SW480 (cell line): Measurements from ENCODE around the gene KDELR3.

Experiments
- DNase-seq: peaks from one replicate; pipeline ENCODE4 v3.0.0-alpha.2; 2016; ENCODE audit warnings: low spot score

The KDELR3 gene

DNA sequence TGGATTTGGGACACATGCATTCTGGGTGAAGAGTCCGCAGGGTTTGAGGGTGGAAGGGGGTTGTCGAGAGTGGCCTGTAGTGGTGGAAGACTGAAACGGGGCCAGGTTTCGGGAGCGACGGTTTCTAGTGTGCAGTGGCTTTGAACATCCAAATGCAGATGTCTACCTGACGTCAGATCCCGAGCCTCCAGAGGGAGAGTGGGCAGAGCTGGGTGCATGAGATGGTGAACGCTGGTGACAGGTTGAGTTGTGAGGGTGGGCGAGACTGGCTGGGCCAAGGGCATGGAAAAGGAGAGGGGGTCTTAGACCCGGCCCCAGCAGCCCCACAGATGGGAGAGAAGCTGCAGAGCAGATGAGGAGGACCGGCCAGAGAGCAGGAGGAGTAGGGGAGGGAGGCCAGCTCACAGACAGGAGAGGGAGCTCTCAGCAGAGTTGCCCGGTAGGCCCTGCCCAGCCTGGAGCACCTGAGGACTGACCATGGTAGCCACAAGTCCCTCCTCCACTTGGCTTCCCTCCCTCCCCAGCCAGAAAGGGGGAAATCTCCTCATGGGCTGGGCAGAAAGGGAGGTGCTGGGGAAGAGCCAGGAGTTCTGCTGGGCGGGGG lies 27.0 kb upstream of the KDELR3 start:
- DNase-seq = no peak

DNA sequence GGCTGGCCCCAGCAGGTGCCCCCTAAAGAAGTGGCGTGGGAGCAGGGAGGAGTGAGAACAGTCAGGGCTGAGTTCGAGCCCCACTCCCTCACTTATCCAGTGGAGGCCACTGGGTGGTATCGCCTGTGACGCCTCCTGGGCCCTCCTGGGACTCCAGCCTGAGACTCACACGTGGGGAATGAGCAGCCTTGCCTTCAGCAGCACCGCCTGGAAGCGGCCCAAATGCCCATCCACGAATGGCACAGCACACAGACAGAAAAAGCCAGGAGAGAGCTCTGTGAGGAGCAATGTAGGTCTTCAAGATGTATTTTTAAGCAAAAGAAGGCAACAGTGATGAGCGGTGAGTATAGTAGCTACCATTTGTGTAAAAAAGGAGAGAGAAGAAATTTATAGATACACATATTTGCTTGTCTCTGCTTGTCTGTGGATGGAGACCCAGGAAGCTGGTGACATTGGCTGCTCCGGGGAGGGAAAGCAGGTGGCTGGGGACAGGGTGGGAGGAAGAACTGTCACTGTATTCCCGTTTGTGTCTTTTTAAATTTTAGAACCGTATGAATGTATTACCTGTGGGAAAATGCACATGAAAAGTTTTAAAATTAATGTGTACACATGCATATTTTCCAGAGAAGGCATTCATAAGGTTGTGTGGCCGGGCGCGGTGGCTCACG lies 26.1 kb upstream of the KDELR3 start:
- DNase-seq = no peak

DNA sequence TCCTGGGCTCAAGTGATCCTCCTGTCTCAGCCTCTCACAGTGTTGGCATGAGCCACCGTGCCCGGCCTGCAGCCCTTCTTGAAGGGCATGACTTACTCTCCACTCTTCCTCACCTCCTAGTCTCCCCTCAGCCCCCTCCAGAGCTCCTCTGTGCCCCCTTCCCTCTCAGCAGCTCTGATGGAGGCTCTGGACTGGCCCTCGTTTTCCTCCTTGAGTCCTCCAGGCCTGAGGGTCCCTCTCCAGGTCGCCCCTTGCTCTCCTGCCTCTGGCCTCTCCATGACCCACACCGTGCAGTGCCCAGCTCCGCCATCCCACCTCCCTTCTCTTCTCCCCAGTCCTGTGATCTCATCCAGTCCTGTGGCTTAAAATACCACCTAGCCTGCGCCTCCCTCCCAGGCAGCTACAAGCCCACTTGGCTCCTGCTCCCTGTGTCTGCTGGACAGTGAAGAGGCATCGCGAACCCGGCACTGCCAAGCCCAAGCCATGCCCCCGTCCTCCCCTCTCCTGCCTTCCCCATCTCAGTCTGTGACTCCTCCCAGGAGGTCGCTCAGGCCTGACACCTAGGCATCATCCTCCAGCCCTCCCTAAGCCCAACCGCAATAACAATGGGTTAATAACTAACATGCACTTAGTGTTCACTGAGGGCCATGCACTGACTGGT lies 24.8 kb upstream of the KDELR3 start:
- no peak for DNase-seq

DNA sequence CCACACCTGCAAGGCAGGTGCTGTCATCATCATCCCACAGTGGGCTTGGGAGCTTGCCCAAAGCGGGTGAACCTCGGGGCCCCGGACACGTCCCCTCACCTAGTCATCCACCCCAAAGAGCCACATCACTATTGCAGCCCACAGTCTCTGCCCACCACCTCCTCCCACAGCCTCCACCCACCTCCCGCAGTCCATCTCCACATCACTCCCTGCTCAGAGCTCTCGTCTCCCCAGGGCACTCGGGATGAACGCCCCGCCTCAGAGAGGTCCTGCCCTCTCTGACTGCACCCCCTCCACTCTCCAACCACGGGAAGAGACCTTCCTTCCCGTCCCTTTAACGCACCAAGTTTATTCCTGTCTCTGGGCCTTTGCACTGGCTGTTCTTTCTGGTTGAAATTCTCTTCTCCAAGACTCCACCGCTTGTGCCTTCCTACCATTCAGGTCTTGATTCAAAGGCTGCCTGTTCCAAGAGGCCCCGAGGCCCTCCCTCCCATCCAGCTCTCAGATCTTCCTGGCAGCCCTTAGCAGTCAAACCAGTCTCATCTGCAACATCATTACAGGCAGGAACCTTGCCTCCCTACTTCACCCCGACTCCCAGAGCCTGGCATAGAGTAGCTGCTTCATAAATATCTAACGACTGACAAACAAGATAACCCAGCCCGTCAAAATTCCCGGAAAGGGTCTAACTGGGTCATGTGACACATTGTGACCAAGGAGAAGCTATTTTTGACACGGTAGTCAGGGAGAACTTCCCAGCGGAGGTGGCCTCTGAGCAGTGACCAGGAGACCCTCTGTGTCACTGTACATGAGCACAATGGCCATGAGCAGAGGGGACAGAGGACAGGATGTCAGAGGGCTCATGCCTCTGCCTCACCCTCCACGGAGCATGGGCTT lies 24.0 kb upstream of the KDELR3 start:
- DNase-seq = no peak

DNA sequence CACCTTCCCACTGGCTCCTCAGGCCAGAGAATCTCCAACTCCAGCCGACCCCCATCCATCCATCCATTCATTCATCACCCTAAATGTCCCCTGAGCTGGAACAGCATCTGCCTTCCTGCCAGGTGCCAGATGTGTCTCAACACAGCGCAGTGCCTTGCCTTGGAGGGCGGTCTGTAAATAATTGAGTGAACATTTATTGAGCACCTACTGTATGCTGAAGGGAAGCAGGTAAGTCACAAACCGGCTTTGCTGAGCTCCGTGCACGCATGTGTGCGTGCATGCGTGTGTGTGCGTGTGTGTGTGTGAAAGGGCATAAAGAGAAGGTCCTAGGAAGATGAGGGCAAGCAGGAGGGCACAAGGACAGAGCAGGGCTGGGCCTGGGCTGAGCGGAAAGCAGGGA lies 23.1 kb upstream of the KDELR3 start:
- DNase-seq = no peak

DNA sequence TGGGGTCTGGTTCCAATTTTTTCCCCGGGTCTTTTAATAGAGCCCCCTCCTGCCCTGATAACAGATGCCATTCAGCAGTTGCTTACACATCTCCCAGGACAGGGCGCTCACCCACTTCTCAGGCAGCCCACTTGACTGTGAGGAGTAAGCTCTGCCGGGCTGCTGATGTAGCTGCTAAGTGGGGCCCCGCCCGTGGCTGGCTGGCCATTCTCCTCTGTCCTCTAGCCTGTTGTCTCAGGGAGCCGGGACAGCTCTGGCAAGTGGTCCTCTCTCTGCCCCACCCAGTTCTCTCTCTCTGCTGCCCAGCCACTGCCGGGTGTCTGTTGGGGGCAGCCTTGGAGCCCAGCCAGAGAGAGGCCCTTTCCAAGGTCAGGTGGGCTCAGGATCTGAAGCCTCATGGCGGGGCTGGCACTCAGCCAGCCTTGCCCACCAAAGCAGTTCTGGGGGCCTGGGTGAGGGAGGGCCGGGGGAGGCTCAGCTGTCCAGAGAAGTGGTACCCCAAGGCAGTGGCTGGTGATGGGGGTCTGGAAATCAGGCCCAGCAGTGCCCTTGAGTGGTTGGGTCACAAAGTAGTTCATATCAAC lies 21.8 kb upstream of the KDELR3 start:
- no peak for DNase-seq

DNA sequence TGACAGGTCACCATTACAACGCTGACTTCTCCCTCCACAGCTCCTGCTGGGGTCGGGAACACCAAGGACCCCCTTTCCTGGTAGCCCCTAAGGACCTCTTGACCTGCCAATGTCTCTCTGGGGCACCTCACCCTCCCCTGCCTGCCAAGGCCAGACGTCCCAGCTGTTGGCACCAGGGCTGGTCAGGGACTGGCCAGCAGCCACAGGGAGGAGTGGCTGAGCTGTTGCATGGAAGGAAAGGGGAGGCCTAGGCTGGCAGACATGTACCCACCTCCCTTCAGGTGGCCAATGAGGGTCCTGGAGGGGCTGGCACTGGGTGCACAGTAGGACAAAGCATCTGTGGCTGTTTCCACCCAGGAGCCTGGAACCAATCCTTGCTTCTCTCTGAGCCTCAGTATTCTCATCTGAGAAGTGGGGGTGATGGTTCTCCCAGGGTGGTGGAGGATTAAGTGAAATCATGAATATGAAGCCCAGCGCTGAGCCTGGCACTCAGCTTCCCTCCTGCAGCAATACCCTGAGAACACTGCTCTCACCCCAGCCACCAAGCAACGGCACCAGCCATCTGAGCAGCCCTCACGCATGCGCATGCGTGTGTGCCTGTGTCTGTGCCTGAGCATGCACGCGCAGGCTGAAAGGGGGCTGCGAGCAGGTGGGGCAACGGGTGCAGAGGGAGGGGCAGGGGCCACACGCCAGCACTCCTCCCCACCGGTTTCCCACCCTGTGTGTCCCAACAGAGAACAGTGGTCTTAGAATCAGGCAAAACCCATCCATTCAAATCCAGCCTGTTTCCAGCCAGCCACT lies 18.8 kb upstream of the KDELR3 start:
- DNase-seq = no peak

DNA sequence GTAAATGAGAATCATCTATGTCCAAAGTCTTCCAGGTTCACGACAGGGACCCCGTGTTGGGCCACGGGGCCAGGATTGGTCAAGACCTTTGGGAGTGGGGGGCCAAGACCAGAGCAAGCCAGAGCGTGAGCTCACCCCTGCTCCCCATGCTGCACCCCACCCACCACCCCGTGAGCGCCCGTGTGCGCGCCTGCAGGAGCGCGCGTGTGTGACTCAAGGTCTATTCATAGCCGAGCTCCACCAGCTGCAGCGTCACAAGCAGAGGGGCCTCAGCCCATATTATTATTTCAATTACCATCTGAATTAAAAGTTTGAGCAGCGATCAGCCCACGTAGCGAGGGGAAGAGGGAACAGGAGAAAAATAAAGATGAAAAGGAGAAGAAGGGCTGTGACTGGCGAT lies 18.1 kb upstream of the KDELR3 start:
- DNase-seq = no peak

DNA sequence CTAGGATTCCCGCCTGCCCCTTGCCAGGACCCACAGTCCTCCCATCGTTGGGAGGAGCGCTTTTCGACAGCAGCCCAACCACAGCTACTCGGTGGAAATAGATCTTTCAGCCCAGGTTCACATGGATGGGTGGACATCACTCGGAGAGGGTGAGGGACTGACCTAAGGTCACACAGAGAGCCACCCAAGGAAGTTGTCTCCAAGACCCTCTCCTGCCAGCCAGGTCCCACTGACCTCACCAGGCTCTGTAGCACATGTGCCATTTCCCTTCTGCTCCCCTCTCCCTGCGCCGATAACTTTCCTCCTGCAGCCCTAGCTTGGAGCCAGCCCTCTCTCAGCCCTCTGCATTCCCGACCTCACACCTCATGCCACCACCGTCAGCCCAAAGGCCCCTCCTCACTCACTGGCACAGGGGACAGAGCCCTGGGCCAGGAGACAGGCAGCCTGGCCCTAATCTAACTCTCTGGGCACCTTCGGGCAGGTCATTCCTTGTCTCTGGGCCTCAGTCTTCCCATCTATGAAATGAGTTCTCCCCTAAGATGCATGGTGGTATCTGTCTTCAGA lies 17.6 kb upstream of the KDELR3 start:
- DNase-seq = no peak

DNA sequence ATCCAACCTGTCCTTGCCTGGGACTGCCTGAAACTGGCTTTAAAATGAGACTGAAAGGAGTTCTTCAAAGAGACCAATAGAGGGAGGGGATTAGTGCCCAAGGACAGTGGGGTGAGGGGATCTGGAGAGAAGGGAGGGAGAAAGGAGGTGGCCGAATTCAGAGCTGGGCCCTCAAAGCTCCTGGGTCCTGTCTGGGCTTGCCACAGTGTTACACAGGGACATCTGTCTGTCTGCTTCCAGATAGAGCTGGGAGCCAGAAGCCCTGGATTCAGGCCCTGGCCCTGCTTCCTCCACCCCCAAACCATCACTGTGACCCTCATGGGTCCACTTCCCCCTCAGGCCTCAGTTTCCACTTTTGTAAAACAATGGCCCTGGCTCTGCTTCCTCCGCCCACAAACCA lies 16.5 kb upstream of the KDELR3 start:
- DNase-seq = no peak

DNA sequence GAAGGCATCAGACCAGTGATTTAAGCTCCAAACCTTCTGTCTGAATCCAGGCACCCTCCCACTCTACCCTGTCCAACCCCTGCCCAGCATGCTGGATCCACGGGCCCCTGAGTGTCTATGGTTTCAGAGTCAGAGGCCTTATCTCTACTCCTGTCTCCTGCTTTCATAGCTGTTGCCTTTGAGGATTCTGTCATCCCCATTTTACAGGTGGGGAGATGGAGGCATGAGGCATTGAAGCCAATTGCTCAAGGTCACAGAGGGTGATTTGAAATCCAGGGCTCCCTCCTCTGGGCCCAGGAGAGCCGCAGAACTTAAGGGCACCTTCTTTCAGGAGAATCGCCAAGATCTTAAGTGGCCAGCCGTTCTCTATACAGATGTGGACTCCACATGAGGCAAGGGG lies 16.0 kb upstream of the KDELR3 start:
- DNase-seq = no peak

DNA sequence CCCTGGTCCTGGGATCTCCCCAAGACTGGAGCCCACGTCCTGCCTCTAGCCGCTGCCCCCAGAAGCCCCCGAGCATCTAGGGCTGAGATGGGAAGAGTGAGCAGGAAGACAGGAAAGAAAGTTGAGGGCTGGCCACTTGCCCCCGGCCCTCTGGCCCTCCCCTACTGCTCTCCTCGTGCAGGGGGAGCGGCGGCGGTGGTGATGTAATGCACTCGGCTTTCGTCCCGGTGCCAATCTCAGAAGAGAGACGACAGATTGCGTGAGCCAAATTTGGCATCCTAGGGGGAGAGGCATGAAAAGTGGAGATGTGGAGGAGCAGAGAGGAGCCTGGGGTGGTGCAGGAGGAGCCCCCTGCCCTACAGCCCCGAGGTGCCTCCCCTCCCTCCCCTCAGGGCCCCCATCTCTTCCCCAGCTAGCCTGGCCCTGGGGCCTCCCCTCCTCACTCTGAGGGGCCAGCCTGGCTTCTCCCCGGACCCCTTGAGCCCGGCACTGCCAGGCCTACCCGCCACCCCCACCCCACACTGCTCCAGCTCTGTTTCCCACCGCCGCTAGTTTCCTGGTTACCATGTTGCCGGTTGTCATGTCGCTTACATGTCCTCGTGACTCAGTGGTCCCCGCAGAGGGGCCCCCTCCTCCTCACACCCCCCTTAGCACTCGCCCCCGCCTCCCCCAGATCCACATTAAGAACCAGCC lies 15.4 kb upstream of the KDELR3 start:
- no peak for DNase-seq

DNA sequence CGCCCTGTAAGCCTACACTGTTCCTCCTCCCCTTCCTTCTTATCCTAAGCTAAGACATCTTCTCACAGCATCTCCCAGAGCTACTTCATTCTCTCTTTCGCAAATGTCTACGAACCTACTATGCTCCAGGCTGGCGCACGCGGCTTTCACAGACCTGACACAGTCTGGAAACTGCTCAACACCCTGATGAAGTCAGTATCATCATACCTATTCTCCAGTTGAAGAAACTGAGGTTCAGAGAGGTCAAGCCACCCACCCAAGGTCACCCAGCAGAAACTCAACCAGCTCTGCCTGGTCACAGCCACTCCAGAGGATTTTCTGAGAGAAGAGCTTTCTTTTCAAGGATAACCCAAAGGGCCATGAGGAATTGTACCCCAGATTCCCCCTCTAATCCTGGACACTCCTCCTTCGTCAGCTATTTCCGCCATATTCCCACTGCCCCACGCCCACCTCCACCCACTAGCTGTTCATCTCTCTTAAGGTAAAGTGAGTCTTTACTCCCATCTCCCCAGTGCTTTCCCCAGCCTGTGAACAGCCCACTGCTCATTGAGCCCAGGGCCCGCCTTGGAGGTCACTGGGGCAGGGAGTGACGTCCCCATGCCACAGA lies 14.7 kb upstream of the KDELR3 start:
- no peak for DNase-seq

DNA sequence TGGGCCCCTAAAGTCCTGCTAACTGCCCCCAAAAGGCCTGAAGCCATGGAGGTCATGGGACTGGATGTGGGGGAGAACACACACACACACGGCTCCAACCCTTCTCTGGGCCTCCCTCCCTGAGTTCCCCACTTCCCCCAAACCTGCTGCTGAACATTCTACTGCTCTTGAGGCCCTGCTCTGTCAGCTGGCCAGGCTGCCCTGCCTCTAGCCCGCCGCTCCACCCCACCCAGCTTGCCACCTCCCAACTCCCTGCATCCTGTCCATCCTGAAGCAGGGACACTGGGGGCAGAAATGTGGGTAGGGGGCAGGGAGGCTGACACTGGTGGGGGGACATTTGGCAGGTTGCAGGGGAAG lies 13.9 kb upstream of the KDELR3 start:
- DNase-seq = no peak

DNA sequence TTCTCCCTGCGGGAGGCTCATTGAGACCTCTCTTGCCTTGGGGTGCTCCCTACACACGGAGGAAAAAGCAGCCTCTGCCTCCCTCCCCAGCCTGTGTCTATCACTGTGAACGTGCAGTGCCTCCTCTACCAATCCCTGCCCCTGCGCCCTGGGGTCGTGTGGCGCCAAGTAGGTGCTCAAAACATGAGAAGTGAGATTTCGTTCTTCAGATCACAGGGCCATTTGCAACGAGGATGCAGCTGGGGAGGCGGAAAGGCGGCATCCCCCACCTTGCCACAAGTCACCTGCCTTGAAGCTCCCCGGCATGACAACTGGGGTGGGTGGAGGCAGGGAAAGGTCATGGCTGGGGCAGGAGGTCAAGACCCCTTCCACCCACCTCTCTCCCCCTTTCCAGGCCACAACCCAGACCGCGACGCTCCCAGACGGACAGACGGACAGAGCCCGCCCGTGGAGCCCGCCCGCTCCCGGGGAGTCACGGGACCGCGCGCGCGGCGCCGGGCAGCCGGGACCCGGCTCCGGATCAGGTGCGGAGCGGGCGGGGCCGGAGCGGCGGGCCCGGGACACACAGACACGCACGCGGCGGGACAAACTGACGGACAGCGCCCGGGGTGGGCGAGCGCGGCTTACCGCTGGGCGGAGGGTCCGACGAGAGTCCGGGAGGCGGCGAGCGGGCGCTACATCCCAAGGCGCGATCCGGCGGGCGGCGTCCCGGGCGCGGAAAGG lies 13.4 kb upstream of the KDELR3 start:
- no peak for DNase-seq

DNA sequence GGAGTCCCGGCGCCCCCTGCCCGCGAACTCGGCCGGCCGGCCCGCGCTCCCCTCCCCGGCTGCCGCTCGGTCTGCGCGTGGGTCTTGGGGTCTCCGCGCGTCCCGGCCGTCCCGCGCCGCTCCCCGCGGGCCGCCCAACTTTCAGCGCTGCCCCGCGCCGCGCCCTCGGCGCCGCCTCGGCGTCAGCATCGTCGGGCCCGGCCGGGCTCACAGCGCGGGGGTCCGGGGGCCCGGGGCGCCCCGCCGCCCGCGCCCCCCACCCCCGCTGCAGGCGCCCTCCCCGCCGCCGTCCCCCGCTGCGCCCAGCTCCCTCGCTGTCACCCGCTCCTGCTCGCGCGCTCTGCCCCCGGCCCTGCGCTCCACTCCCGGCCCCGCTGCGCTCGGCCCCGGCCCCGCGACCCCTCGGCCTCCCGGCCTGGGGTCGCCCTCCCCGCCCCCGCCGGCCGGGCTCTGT lies 12.8 kb upstream of the KDELR3 start, which contains the start of gene KCNJ4:
Gene KCNJ4, minus strand, starts transcription at position 124 of the 454 bp plus-strand sequence. CDS start 27,067 bp downstream, outside the sequence.
- no peak for DNase-seq

DNA sequence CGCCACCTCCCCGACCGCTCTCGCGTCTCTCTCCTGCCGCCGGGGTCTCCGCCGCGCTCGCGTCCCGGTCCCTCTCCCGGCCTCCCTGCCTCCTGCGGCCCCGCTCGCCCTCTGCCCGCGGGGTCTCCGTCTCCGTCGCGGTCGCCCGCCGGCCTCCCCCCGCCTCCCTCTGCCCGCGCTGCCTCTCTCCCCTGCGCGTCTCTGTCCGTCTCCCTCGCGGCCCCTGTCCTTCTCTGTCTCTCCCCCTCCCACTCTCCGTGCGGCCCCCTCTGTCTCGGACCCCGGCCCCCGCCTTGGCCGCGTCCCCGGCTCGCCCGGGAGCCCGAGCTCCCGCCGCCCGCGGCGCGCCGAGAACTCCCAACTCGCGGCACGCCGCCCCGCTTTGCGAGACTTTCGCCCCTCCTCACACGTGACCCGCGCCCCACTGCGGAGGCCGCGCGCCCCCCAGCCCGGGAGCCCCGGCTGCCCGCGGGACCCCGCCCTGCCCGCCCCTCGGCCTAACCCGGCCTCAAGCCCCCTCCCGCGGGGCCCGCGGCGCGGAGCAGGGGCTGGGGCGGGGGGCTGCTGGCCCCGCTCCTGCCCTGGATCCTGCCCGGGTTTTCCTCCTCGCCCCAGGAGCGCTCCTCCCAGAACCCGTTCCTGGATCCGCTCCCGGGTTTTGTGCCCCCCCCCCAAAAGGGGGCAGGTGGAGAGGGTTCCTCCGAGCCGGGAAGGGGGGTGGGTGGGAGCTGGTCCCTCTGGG lies 12.2 kb upstream of the KDELR3 start:
- no peak for DNase-seq

DNA sequence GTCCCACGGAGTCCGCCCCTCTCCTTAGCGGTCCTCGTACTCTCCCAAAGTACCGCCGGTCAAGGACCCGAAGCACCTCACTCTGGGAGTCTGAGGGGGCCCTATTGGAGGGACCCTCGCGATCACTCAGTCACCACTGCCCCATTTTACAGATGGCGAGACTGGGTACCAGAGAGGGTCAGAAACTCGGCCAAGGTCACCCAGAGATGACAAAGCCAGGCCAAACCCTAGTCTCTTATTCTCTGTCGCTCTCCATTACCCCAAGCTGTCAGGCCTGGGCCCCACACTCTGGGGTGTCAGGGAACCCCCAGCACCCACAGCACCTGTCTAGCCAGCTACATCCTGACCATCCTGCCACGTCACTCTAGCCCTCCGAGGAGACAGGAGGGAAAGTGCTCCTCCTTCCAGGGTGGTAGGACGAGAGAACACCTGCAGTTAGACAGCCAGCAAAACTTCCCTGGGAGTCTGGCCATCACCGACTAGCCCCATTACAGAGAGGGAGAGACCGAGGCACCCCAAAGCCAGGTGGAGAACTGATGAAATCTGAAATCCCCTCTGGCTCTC lies 11.5 kb upstream of the KDELR3 start:
- DNase-seq = no peak
